Measurements from ENCODE around the gene KCNAB2. TPM values are rescaled to one million over a fixed set of nuclear protein-coding genes. Genes with fewer than 3 reads are reported as not detected.

The KCNAB2 gene
- total and polyA plus RNA-seq, 2 experiments from 2014 or later: 3.1 to 3.5 TPM

DNA sequence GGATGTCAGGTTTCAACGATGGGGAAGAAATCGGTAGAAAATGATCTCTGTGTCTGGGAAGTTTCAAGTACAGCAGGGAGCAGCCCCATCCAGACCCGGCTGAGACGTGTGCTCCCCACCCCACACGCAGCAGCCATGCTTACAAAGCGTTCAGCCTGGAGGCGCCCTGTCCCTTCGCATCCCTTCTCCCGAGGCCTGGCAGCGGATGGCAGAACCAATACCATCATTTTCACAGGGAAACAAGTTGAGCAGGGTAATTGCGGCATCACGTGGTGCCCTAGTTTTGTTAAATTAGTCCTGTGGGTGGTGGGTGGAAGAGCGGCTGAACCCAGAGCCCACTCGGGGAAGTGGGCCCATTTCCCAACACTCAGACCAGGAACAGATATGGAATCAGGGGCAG is 23.9 kb downstream of the KCNAB2 start:
- TF ChIP-seq EZH2phosphoT487 (IDR thresholded peaks at IDR 0.05; ENCODE audit: low read depth, severe bottlenecking, unreplicated experiment): no peak
- no peak for TF ChIP-seq EZH2 (IDR thresholded peaks at IDR 0.05; ENCODE audit: borderline replicate concordance)
- no peak for TF ChIP-seq CTCF (IDR thresholded peaks at IDR 0.05; ENCODE audit: poor library complexity)
- 90% methylated on average over 14 of the region's 14 CpGs for WGBS (ENCODE audit: low lambda C conversion rate, missing lambda C conversion rate)
- no peak overlapping the region for H3K4me3 ChIP-seq
- DNase-seq (ENCODE audit: low spot score): no peak
- no peaks in the 10 kb centered on the region for H4K20me1 ChIP-seq (ENCODE audit: insufficient read depth, poor library complexity, severe bottlenecking)
- H3K27me3 ChIP-seq: no peaks in the 10 kb centered on the region
- no peaks in the 10 kb centered on the region for H3K36me3 ChIP-seq (replicated peaks; ENCODE audit: insufficient read depth, low read depth)
- no peak overlapping the region for H3K27ac ChIP-seq
- no peaks in the 10 kb centered on the region for H3K9me2 ChIP-seq (replicated peaks; ENCODE audit: insufficient read depth)
- H3K4me1 ChIP-seq (ENCODE audit: insufficient read depth): no peaks in the 10 kb centered on the region
- no peaks in the 10 kb centered on the region for H3K9me3 ChIP-seq (ENCODE audit: low read depth)
- H2AFZ ChIP-seq: no peak overlapping the region
- no peaks in the 10 kb centered on the region for H3K79me2 ChIP-seq
- H3K4me2 ChIP-seq: no peak overlapping the region

DNA sequence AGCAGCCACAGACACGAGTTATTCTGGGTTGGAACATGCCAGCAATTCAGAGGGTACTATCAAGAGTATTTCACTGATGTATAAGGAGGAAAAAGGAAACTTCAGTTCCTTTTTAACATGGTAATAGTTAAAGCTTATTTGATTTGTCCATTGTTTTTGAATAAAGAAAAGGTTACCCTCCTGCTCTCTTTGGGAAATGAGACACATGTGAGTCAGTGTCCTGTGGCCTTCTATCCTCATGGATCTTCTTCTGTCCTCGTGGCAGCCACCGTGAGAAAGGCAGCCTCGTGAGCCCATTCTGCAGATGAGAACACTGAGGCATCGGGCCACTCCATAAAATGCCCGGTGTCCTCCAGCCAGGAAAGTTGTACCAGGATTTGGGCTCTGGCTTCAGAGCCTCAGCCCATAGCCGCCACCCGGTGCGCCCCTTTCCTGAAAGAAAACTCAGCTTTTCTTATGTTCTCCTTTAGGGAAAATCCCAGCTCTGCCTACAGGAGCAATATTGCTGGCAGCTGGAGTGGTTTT is 24.8 kb downstream of the KCNAB2 start:
- H3K9me3 ChIP-seq (ENCODE audit: low read depth): no peaks in the 10 kb centered on the region
- H3K36me3 ChIP-seq (replicated peaks; ENCODE audit: insufficient read depth, low read depth): no peaks in the 10 kb centered on the region
- WGBS (ENCODE audit: low lambda C conversion rate, missing lambda C conversion rate): 88% methylated on average over 9 of the region's 9 CpGs
- no peak for TF ChIP-seq EZH2phosphoT487 (IDR thresholded peaks at IDR 0.05; ENCODE audit: low read depth, severe bottlenecking, unreplicated experiment)
- no peak for TF ChIP-seq EZH2 (IDR thresholded peaks at IDR 0.05; ENCODE audit: borderline replicate concordance)
- no peak for TF ChIP-seq CTCF (IDR thresholded peaks at IDR 0.05; ENCODE audit: poor library complexity)
- no peak overlapping the region for H3K4me3 ChIP-seq
- DNase-seq (ENCODE audit: low spot score): no peak
- no peak overlapping the region for H3K27ac ChIP-seq
- H3K79me2 ChIP-seq: no peaks in the 10 kb centered on the region
- H2AFZ ChIP-seq: no peak overlapping the region
- H4K20me1 ChIP-seq (ENCODE audit: insufficient read depth, poor library complexity, severe bottlenecking): no peaks in the 10 kb centered on the region
- no peaks in the 10 kb centered on the region for H3K27me3 ChIP-seq
- no peaks in the 10 kb centered on the region for H3K9me2 ChIP-seq (replicated peaks; ENCODE audit: insufficient read depth)
- H3K4me1 ChIP-seq (ENCODE audit: insufficient read depth): no peaks in the 10 kb centered on the region
- H3K4me2 ChIP-seq: no peak overlapping the region

GRCh38 chr1:6071219-6071618 is 25.5 kb downstream of the KCNAB2 start:
- TF ChIP-seq EZH2phosphoT487 (IDR thresholded peaks at IDR 0.05; ENCODE audit: low read depth, severe bottlenecking, unreplicated experiment) (no peak), EZH2 (IDR thresholded peaks at IDR 0.05; ENCODE audit: borderline replicate concordance) (no peak), CTCF (IDR thresholded peaks at IDR 0.05; ENCODE audit: poor library complexity) (no peak)
- Histone ChIP-seq H3K4me1 (ENCODE audit: insufficient read depth) (no peaks in the 10 kb centered on the region), H3K4me3 (no peak overlapping the region), H3K4me2 (no peak overlapping the region), H3K27me3 (no peaks in the 10 kb centered on the region), H4K20me1 (ENCODE audit: insufficient read depth, poor library complexity, severe bottlenecking) (no peaks in the 10 kb centered on the region), H3K9me2 (replicated peaks; ENCODE audit: insufficient read depth) (no peaks in the 10 kb centered on the region), H3K27ac (no peak overlapping the region), H3K79me2 (no peaks in the 10 kb centered on the region), H3K9me3 (ENCODE audit: low read depth) (no peaks in the 10 kb centered on the region), H2AFZ (no peak overlapping the region), H3K36me3 (replicated peaks; ENCODE audit: insufficient read depth, low read depth) (no peaks in the 10 kb centered on the region)
- 92% methylated on average over 11 of the region's 13 CpGs for WGBS (ENCODE audit: low lambda C conversion rate, missing lambda C conversion rate)
- no peak for DNase-seq (ENCODE audit: low spot score)

All from hepatocyte (in vitro differentiated cells).